GM12874 (cell line): ENCODE data around the gene LPAR1.

ENCODE experiments used
- TF ChIP-seq, protein P1 (sequence below): IDR thresholded peaks from 2 replicates; pipeline ENCODE4 v1.5.1; 2011; ENCODE audit warnings: low read depth, mild to moderate bottlenecking, control low read depth, low read length, moderate library complexity; ENCODE audit not compliant: insufficient read depth

LPAR1 gene

DNA sequence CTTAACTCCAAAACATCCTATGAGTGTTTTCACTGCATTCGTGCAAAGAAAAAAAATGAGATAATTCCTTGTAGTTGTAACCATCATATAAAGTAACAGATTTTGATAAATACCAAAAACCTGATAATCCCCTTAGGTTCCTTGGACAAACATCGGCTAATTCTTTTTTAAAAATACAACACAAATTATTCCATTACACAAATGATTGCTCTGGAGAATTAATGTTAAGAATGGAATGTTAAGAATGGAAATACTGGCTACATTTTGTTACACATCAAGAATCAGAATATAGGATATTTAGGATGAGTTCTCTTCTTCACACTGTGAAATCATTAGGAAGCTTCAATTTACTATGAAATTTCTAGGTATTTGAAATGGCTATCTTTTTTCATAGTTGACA is 139.4 kb downstream of the LPAR1 start:
- TF ChIP-seq, protein P1, sequence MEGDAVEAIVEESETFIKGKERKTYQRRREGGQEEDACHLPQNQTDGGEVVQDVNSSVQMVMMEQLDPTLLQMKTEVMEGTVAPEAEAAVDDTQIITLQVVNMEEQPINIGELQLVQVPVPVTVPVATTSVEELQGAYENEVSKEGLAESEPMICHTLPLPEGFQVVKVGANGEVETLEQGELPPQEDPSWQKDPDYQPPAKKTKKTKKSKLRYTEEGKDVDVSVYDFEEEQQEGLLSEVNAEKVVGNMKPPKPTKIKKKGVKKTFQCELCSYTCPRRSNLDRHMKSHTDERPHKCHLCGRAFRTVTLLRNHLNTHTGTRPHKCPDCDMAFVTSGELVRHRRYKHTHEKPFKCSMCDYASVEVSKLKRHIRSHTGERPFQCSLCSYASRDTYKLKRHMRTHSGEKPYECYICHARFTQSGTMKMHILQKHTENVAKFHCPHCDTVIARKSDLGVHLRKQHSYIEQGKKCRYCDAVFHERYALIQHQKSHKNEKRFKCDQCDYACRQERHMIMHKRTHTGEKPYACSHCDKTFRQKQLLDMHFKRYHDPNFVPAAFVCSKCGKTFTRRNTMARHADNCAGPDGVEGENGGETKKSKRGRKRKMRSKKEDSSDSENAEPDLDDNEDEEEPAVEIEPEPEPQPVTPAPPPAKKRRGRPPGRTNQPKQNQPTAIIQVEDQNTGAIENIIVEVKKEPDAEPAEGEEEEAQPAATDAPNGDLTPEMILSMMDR, result no peak

DNA sequence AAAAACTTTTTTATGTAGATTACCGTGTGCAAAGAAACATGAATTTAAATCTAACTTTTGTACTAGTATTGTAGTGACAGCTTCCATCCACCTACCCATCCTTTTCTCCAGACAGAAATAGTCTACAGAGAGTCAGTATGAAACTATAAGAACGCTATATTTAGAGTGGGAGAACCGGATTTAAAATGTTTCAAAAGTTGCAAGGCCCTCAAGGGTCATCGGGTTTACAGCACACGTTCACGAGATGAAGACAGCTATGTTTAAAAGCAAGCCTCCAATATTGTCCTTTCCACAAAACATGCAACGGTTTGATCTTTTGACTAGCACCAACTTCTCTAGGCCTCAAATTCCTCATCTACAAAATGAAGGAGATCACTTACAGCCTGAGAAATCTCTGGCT is 139.9 kb downstream of the LPAR1 start:
- TF ChIP-seq, protein P1, result no peak

DNA sequence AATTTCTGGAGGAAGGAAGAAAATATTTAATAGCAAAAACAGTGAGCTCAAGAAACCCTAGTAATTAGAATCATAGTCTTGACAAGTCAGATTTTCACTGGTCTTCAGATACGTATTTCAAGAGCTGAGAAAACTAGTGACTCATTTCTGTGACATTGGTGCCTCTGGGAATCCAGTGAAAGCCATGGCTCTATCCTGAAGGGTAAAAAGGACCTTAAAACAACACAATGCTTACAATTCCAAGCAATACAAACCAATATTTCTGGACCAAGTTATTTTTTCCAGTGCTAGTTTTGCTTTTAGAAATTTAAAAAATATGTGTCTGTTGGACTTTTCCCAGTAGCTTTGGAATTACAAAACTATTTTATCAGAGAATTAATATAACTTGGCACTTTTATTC is 140.3 kb downstream of the LPAR1 start:
- TF ChIP-seq, protein P1, result no peak

DNA sequence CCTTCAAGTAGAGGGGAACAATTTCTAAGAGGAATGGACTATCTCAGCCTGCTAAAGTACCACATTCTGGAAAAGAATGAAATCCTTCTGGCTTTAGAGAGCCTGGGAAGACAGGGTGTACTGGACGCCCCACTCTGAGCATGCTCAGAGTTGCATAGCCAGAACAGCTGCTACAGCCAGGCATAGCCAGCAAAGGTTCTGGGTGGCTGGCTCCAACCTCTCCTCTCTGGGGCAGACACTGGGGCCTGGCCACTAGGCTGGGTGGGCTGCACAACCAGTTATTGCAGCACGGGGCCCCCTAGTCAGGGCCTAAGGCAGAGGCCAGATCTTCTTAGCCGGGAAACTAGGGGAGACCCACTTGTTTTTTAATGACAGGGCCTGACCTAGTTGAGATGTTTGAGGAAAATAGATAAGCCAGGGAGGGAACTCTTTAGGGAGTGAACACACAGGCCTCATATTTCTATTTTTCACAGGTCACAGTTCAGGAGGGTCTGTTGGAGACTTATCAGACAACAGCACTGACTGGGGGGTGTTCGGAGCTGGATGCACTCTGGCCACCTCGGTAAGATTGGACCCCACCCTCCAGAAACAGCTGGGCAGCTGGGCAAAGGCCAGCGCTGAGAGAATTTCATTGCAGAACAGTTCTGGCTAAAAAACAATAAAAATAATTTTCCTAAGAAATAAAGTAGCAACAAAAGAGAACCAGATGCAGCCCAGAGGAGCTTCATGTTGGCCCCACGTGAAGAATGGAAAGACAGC is 142.9 kb downstream of the LPAR1 start:
- TF ChIP-seq, protein P1, result no peak

DNA sequence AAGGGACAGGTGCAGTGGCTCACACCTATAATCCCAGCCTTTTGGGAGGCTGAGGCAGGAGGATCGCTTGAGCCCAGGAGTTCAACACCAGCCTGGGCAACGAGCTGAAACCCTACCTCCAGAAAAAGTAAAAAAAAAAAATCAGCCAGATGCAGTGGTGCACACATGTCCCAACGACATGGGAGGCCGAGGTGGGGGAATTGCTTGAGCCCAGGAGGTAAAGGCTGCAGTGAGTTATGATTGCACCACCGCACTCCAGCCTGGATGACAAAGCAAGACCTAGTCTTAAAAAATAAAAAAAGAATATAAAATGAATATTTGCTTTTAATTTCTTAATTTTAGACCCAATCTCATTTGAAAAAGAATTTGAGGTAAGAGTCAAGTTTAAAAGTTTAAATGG is 143.5 kb downstream of the LPAR1 start:
- TF ChIP-seq, protein P1, result no peak

DNA sequence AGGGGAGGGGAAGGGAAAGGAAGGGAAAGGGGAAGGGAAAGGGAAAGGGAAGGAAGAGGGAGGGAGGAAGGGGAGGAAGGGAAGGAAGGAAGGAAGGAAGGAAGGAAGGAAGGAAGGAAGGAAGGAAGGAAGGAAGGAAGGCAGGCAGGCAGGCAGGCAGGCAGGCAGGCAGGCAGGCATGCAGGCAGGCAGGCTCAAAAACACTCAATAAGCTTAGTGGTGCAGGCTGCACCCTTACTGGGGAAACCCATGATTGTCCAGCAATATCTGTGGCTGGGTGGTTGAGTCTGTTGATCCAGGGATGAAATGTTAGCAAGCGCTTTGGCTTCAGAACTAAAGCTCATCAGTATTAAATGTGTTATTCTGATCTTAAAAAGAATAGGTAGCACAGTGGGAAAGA is 145.6 kb downstream of the LPAR1 start:
- TF ChIP-seq, protein P1, result no peak

DNA sequence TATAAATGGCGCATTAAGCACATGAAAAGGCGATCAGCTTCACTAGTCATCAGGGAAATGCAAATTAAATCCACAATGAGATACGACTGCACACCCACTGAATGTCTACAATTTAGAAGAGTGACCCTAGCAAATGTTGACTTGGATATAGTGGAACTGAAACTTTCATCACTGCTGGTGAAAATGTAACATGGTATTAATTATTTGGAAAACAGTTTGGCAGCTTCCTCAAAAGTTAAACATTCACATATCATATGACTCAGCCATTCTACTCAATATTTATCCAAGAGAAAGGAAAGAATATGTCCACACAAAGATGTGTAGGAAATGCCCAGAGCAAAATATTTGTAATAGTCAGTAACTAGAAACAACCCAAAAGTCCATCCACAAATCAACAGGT is 146.5 kb downstream of the LPAR1 start:
- TF ChIP-seq, protein P1, result no peak
